Fibroblast of skin of back (primary cell): Measurements from ENCODE around the gene RHOT2.
A peak's percentile ranks its signal among the peaks of the same experiment; 100 is the strongest.

ENCODE experiments used
- DNase-seq: peaks from one replicate; pipeline ENCODE4 v3.0.0-alpha.2; 2013

Gene RHOT2

DNA sequence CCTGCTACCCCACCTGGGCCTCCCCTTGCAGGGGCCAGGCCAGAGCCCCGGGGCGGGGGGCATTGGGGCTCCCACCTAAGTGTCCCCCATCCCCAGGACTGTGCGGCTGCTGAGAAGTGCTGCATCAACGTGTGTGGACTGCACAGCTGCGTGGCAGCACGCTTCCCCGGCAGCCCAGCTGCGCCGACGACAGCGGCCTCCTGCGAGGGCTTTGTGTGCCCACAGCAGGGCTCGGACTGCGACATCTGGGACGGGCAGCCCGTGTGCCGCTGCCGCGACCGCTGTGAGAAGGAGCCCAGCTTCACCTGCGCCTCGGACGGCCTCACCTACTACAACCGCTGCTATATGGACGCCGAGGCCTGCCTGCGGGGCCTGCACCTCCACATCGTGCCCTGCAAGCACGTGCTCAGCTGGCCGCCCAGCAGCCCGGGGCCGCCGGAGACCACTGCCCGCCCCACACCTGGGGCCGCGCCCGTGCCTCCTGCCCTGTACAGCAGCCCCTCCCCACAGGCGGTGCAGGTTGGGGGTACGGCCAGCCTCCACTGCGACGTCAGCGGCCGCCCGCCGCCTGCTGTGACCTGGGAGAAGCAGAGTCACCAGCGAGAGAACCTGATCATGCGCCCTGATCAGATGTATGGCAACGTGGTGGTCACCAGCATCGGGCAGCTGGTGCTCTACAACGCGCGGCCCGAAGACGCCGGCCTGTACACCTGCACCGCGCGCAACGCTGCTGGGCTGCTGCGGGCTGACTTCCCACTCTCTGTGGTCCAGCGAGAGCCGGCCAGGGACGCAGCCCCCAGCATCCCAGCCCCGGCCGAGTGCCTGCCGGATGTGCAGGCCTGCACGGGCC lies 35.2 kb upstream of the RHOT2 start:
- no peak for DNase-seq

GRCh38 chr16:633336-634050 lies 34.4 kb upstream of the RHOT2 start:
- no peak for DNase-seq

- no peak for DNase-seq
These were observed 33.8 kb upstream of the RHOT2 start for GRCh38 chr16:634051-634670.

DNA sequence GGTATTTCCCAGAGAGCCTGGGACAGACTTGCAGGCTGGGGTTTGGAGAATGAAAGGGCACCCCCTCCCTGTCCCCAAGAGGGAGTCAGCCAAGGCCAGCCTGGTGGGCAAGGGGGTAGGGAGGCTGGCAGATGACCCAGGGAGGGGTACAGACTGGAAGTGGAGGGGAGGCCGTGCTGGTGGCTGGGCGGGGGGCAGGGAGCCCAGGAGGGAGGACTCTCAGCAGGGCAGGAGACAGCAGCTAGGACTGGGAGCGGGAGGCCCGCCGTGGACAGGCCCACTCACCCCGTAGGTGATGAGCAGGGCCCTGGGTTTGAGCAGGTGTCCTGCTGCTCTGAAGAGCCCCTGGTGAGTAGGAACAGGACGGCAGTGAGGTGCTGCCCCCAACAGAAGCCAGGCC lies 32.9 kb upstream of the RHOT2 start:
- no peak for DNase-seq

DNA sequence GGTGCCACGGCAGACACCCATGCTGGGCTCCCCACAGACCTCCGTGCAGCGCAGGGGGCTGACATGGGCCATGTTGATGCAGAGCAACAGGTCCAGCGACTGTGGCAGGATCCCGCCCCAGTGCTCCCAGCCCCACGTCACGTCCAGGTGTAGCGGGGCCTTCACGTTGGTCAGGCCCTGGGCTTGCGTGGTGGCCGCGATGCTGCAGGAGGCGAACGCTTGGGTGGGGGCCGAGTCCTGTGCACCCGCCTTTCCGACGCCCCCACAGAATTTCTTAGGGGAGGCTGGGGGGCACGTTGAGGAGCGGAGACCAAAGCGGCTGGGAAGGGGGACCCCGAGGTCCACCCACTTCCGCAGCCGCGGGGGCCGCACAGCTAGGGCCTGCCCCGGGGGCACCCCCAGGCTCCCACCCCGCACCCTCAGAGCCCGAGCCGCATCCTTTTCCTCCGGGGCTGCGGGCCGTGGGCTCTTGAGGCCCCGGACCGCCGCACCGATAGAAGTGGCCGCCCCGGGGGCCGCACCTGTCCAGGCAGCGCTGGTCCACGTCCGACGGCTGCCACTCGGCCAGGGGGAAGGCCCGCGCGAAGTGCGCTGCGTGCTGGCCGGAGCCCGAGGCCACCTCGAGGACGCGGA lies 32.2 kb upstream of the RHOT2 start:
- DNase-seq = no peak

GRCh38 chr16:636206-637080 lies 31.5 kb upstream of the RHOT2 start, which contains the start of gene METTL26:
Gene METTL26 (minus strand): TSS chr16:636305. CDS start chr16:636290, 15 bp downstream.
- DNase-seq = peak; percentile 94

DNA sequence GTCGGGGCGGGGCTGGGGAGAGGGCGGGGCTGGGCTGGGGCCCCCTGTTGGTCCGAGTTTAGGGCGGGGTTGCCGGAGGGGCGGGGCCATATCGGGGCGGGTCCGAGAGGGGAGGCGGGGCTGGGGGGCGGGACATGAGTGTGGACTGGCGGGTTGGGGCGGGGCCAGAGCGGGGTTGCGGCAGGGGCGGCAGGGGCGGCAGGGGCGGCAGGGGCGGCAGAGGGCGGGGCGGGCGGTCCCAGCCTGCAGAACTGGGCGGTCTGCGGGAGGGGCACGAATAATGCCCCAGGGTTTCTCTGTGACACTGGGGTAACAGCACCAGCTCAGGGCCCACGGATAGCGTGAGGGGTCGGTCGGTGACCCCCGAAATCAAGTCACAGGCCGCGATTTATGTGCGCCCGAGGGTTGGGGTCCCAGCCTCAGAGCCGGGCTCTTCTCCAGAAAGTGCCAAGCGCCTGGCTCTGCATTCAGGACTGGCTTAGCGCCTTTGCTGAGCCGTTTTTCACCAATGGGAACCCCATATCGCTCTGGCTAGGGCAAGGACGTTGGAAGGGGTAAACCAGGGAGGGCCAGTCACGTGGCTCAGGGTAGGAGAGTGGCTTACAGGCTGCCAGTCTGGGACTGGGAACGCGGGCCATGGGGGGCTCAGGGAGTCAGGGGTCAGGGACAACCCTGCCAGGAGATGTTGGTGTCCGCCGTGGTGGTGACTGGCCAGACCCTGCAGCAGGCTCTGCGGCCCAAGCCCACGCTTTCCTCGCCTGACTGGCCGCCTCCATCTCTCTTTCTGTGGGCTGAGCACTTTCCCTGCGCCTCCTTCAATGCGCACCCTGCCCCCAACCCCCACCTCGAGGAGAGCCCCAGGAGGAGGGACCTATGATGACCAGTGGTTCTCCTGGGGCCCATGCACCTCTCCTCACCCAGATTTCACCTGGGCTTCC lies 30.6 kb upstream of the RHOT2 start:
- peak; percentile 85 for DNase-seq

DNA sequence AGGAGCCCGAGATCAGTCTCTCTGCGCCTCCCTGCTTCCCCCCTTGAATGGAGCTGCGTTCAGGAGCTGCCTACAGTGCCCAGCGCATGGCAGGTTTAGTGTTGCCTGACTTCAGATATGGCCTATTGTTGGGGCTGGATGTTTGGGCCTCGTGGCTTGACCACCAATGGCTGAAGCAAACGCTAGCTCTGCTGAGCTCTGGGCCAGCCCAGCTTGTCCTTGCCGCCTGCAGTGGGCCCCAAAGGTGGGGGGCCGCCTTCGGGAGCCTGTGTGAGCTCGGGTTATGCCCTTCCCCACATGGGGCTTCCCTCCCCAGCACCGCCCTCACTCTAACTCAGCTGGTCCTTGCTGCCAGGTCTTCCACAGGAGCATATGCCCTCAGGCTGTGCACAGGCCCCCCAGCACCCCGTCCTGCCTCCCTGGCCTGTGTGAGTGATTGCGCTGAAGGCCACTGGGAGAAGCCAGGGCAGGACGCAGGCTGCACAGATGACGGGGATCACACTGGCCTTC lies 29.8 kb upstream of the RHOT2 start:
- no peak for DNase-seq

DNA sequence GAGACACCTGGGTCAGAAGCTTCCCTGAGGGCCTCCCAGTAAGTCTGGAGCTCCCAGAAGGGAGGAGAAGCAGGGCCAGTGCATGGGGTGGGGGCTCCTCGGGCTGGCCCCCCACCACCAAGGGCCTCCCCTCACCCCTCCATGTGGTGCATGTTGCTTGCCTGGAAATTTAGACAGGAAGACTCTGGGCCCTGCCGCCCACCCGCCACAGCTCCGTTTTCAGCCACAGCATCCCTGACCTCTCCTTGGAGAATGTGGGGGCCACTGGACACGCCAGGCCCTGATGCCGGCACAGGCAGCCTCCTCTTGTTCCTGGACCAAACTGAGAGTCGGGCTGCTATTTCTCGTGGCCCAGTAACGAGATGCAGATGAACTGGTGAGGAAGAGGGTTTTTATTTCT lies 29.1 kb upstream of the RHOT2 start:
- DNase-seq = no peak

GRCh38 chr16:640614-641013 lies 27.3 kb upstream of the RHOT2 start:
- DNase-seq = no peak

- peak; percentile 71 for DNase-seq
These were observed 26.4 kb upstream of the RHOT2 start, which contains the start of gene MCRIP2 for GRCh38 chr16:641326-642188. Gene MCRIP2 (plus strand): TSS chr16:641828. CDS start chr16:641992, 164 bp downstream.

DNA sequence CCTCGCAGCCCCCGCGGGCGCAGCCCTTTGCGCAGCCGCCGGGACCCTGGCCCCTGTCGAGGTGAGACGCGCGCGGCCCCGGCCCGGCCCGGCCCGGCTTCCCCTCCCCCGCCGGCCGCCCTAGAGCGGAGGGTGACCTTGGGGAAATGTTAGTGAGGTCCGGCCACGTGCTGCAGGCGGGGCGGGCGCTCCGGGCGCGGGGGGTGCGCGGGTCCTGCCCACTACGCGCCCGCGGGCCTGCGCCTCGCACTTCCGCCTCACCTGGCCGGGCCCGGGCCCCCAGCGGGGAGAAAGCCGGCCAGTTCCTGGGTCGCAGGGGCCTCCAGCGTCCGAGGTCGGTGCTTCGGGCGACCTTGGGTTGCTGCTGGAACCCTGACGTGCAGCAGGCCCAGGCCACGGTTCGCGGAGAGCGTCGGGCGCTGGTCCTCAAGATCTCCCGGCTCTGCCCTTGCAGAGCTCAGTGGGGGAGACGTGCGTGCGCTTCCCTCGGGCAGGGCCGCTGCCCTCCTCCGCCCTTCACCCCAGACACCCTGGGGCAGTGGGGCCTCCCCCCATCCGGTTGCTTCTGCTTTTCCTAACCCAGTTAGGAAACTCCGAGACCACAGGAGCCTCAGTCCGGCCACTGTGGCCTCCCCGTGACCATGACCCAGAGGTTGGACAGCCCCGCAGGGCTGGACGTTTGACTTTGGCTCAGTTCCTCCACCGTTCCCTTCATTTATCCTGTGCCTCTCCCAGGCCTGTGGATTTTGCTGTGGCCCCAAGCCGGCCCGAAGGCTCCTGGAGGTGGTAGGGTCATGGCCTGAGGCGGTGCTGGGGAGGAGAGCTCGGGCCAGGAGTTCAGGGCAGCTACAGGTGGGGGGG lies 25.5 kb upstream of the RHOT2 start:
- DNase-seq = no peak

DNA sequence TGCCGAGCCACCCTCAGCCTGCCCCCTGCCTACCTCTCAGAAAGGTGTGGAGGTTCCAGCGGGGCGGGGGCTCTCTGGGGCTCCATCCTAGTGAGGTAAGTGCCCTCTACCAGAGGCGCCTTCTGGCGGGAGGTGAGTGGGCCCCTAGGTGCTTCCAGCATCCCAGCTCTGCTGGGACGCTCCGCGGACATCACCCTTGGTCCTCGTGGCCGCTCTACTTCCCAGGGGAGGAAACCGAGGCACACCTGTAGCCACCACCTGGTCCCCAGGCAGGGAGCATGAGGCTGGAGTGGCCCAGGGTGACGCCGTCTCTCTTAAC lies 24.9 kb upstream of the RHOT2 start:
- no peak for DNase-seq

GRCh38 chr16:644556-644955 lies 23.4 kb upstream of the RHOT2 start:
- no peak for DNase-seq

- no peak for DNase-seq
These were observed 21.9 kb upstream of the RHOT2 start for GRCh38 chr16:645852-646678.

GRCh38 chr16:646679-647172 lies 21.2 kb upstream of the RHOT2 start:
- no peak for DNase-seq

DNA sequence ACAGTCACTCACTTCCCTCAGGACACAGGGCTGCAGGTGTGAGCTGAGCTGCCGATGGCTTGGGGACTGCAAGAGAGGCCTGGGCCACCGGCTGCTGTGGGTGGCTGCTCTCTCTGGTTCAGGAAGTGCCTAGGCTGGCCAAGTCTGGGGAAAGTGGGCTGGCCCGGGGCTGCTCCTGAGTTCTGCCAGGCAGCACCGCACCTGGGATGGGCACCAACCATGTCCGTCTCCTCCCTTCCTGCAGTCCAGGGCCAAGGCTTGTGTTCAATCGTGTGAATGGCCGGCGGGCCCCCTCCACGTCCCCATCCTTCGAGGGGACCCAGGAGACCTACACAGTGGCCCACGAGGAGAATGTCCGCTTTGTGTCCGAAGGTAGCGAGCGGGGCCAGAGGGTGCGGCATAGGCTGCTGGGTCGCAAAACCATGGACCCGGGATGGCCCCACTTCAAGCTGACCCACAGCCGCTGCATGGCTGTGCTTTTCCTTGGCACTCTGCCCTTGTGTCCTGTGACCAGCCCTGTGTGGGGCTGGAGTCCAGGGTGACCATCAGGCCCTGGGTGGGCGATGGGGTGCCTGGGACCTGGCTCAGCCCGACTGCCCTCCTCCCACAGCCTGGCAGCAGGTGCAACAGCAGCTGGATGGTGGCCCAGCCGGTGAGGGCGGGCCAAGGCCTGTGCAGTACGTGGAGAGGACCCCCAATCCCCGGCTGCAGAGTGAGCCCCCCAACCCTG lies 20.6 kb upstream of the RHOT2 start:
- DNase-seq = no peak
